Duodenal mucosa (tissue), 2 donors: ENCODE data around the gene PPP1CB.

Experiments
- H3K27ac ChIP-seq: one replicate; pipeline ENCODE4 v1.7.0; 2013; ENCODE audit warnings: low read depth, low read length
- H3K27me3 ChIP-seq, 2 donors: one replicate each; pipeline ENCODE4 v1.7.0; 2013; ENCODE audit warnings: low read length in 2 of 2, control low read depth in 1 of 2; ENCODE audit not compliant: insufficient read depth in 2 of 2, control insufficient read depth in 1 of 2
- H3K36me3 ChIP-seq, 2 donors: one replicate each; pipeline ENCODE4 v1.7.0; 2013; ENCODE audit warnings: low read length in 2 of 2, control low read depth in 1 of 2; ENCODE audit not compliant: insufficient read depth in 2 of 2, control insufficient read depth in 1 of 2
- H3K4me1 ChIP-seq, 2 donors: one replicate each; pipeline ENCODE4 v1.7.0; 2013; ENCODE audit warnings: low read length in 2 of 2, control low read depth in 1 of 2; ENCODE audit not compliant: insufficient read depth in 2 of 2, control insufficient read depth in 1 of 2
- H3K4me3 ChIP-seq, 2 donors: one replicate each; pipeline ENCODE4 v1.7.0; 2013; ENCODE audit warnings: low read length in 2 of 2, low read depth in 1 of 2
- H3K9ac ChIP-seq, 2 donors: one replicate each; pipeline ENCODE4 v1.7.0; 2013; ENCODE audit warnings: low read length in 2 of 2, low read depth in 1 of 2
- H3K9me3 ChIP-seq, 2 donors: one replicate each; pipeline ENCODE4 v1.7.0; 2013; ENCODE audit warnings: low read length in 2 of 2, control low read depth in 1 of 2; ENCODE audit not compliant: control insufficient read depth in 1 of 2

The PPP1CB gene

DNA sequence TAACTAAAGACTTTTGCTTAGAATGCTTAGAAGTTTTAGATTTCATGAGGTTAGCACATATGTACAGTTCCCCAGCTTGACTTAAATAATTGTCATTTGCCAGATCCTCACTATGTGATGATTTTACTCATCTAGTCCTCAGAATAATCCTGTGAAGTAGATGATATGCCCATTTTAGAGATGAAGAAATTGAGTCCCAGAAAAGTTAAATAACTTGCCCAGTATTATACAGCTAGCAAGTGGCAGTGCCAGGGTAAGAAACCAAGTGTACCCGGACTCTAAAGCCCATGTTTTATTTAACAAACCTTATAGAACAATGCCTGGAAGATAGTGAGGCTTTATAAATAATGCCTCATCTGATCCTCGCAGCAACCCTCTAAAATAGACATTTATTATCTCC, 87.3 kb downstream of the PPP1CB start:
- Histone ChIP-seq H3K9me3 (no peaks in the 10 kb centered on the region), H3K27ac (no peak overlapping the region), H3K36me3 (peaks cover under 1 to 2% of the 10 kb centered on the region in 2 donors), H3K27me3 (no peaks in the 10 kb centered on the region), H3K4me1 (no peaks in the 10 kb centered on the region), H3K4me3 (no peak overlapping the region), H3K9ac (no peak overlapping the region)

DNA sequence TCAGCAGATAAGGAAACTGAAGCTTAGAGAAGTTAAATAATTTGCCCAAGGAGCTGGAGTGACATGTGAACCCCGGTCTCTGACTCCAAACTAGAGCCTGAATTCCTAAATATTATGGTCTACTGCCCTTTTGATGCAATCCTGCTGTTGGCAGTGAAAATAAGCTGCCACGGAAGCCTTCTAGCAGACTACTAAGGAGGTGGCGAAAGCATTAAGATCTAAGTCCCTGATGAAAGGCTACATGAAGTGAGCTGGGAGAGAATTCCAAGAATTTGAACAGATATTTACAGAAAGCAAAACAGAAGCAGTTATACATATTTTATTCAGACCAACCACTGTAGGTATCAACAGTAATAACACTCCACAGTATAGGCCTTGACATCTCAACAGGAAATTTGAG, 90.4 kb downstream of the PPP1CB start:
- H3K9me3 ChIP-seq = no peaks in the 10 kb centered on the region
- H3K27ac ChIP-seq = no peak overlapping the region
- H3K27me3 ChIP-seq = no peaks in the 10 kb centered on the region
- H3K9ac ChIP-seq = no peak overlapping the region
- H3K36me3 ChIP-seq = peaks cover 5% of the 10 kb centered on the region in 2 donors
- no peak overlapping the region for H3K4me3 ChIP-seq
- no peaks in the 10 kb centered on the region for H3K4me1 ChIP-seq
